K562 (cell line): ENCODE data around the gene CGREF1. TPM values are rescaled to one million over a fixed set of nuclear protein-coding genes. Genes with fewer than 3 reads are reported as not detected.

Experiments
- E2F8 ChIP-seq: fragments of 450-650 bp; IDR thresholded peaks from 2 replicates; pipeline ENCODE4 v1.7.1; 2018; ENCODE audit warnings: mild to moderate bottlenecking, low read depth; ENCODE audit not compliant: partially characterized antibody
- E4F1 ChIP-seq: fragments of 250-450 bp; sonication (Bioruptor Pico); IDR thresholded peaks from 2 replicates; pipeline ENCODE4 v1.5.0; 2021; ENCODE audit warnings: mild to moderate bottlenecking, borderline replicate concordance
- GMEB1 ChIP-seq: fragments of 250-450 bp; sonication (Bioruptor Pico); IDR thresholded peaks from 2 replicates; pipeline ENCODE4 v1.4.0; 2020; ENCODE audit warnings: mild to moderate bottlenecking
- SRSF1 ChIP-seq: fragments of 200-400 bp; formaldehyde crosslinking; IDR thresholded peaks from 2 replicates; pipeline ENCODE4 v1.6.1; 2017; ENCODE audit warnings: mild to moderate bottlenecking, low read depth, low read length, moderate library complexity
- TCF3 ChIP-seq: sonication (generic); formaldehyde crosslinking; IDR thresholded peaks from 2 replicates; pipeline ENCODE4 v1.4.0; 2020; ENCODE audit warnings: mild to moderate bottlenecking, missing genetic modification reagents
- ZNF347 ChIP-seq: fragments of 450-650 bp; formaldehyde crosslinking; IDR thresholded peaks from 2 replicates; pipeline ENCODE4 v1.4.0; 2020; ENCODE audit warnings: low read depth, mild to moderate bottlenecking, moderate library complexity
- ZNF609 ChIP-seq: sonication (generic); formaldehyde crosslinking; IDR thresholded peaks from 2 replicates; pipeline ENCODE4 v1.8.1; 2023; ENCODE audit warnings: missing genetic modification reagents, mild to moderate bottlenecking, borderline replicate concordance
- polyA plus RNA-seq, 8 experiments: library from polyadenylated mRNA; depleted of rRNA in 4 of 8; stranded (reverse) in 5 of 8; unstranded in 3 of 8; fragments of >200 nt; fragmentation: Nextera tagmentation in 2 of 8; fragmentation: Illumina TruSeq in 1 of 8; extraction: Ambion mirVana in 2 of 8; extraction: Trizol in 1 of 8; gene quantifications; 2 replicates each; pipeline versions ENCODE4 v1.2.1 to v1.2.3, GENCODE V29; 2011 to 2014; ENCODE audit warnings: inconsistent platforms in 1 of 8, missing spikeins in 1 of 8
- total RNA-seq, 7 experiments: library from RNA; depleted of rRNA in 6 of 7; stranded (reverse); fragments of >200 nt in 6 of 7; fragmentation: Illumina TruSeq in 2 of 7; extraction: Trizol in 2 of 7; gene quantifications; 2 replicates each; pipeline versions ENCODE4 v1.2.1 to v1.2.3, GENCODE V29; 2011 to 2021; ENCODE audit warnings: low replicate concordance in 1 of 7
- TF ChIP-seq, protein P1 (sequence below): sonication (generic); formaldehyde crosslinking; IDR thresholded peaks from 2 replicates; pipeline ENCODE4 v1.8.1; 2023; ENCODE audit warnings: mild to moderate bottlenecking, missing genetic modification reagents, moderate library complexity

The CGREF1 gene
- total and polyA plus RNA-seq, 9 of the 15 experiments (the other 6 are each of a cell fraction or from before 2014, with no cell fraction given): 0.07 to 0.50 (median 0.37) TPM

DNA sequence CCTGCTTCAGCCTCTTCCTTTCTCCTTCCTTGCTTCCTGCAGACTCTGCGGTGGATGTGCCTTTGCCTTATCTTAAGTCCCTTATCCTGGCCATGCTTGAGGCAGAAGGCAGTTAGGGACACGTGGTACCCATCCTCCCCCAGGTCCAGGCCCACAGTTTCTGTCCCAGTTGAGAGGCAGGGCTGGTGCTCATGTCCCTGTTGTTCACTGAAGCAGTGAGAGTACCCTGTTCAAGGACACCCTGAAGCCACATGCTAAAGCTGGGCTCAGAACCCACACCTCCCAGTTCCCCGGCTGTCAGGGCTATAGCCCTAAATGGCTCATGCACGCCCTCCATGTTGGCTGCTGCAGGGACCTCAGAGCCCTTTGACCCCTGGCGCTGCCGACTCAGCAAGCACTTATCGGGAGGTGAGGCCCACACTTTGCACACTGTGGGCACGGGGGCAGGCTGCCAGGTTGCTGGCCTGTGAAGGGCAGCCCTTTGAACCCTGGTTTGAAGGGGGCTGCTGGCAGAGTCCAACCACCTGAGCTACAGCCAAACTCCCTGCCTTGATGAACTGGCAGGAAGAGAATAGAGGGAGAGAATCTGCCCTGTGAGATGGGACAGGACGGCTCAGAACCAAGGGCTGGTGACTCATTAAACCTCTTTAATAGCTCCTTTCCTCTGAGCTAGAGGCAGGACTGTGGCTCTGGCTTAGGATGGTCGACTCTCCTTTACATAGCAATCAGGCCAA lies 26.1 kb downstream of the CGREF1 start (continued):
- TF ChIP-seq, protein P1, sequence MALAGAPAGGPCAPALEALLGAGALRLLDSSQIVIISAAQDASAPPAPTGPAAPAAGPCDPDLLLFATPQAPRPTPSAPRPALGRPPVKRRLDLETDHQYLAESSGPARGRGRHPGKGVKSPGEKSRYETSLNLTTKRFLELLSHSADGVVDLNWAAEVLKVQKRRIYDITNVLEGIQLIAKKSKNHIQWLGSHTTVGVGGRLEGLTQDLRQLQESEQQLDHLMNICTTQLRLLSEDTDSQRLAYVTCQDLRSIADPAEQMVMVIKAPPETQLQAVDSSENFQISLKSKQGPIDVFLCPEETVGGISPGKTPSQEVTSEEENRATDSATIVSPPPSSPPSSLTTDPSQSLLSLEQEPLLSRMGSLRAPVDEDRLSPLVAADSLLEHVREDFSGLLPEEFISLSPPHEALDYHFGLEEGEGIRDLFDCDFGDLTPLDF (CRISPR knock-in tag): no peak
- no peak for TF ChIP-seq SRSF1
- no peak for TF ChIP-seq ZNF609 (CRISPR knock-in tag)
- TF ChIP-seq E4F1: no peak
- peak; percentile 34; the same call in 1 of the 2 replicates for TF ChIP-seq GMEB1 (CRISPR knock-in tag)
- peak; percentile 87 for TF ChIP-seq TCF3 (CRISPR knock-in tag)
- TF ChIP-seq E2F8: no peak
- TF ChIP-seq ZNF347 (CRISPR knock-in tag): no peak
